ENCODE measurements around the gene PIEZO1.

Gene PIEZO1

GRCh38 chr16:88816736-88817535 lies 31.9 kb upstream of the PIEZO1 start:
- DNase-seq (ENCODE audit: low read depth), result no peak

DNA sequence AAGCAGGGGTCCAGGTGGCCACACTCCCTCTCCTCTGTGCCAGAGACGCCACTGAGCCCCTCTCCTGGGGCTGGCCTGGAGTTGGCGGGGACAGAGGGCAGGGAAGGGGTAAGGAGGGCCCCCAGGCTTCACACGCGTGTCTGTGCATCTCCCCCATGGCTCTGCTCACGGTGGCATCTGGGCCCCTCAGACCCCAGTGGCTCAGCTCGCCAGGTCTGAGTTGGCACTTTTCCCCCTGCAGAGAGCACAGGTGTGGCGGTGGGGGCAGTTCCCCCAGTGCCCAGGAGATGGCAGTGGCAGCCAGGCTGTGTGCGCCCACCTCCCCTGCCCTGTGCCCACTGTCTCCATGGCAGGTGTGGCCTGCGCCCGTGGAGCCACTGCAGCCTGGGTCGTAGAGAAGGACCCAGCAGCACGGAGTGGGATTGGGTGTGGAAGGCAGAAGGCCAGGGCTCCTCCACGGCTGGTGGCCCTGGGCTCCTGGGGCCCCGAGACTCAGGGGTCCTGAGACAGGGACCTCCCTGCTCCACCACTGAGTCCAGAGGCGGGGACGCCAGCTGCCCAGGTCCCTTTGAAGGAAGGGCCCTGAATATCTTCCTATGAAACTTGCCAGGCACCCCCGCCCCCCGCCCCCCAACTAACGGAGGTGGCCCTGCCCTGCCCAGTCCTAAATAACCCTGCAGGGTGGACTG lies 31.0 kb upstream of the PIEZO1 start:
- DNase-seq (ENCODE audit: low read depth), result no peak
- H3K4me3 ChIP-seq (ENCODE audit: low read depth, low read length), result no peak overlapping the region

More at GRCh38 chr16:88816736-88817535, 31.9 kb upstream of the PIEZO1 start:
- H3K4me3 ChIP-seq (ENCODE audit: low read depth, low read length), result no peak overlapping the region

DNA sequence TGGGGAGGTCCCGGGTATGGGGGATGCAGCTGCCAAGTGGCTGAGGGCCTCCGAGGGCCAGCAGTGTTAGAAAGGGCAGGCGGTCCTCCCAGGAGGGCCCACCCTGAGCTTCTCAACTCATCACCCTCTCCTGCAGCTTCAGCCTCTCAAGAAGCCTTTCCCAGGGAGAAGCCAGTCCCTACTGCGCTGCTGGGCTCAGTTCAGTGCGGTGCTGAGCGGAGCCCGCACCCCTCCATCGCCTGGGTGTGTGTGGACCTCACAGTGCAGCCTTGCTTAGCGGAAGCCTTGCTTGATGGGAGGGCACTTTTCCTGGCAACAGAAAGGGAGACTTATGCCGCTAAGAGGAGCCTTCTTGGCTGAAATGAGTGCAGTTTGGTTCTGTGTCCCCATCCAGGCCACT lies 30.2 kb upstream of the PIEZO1 start:
- no peak for DNase-seq (ENCODE audit: low read depth)
- no peak overlapping the region for H3K4me3 ChIP-seq (ENCODE audit: low read depth, low read length)

DNA sequence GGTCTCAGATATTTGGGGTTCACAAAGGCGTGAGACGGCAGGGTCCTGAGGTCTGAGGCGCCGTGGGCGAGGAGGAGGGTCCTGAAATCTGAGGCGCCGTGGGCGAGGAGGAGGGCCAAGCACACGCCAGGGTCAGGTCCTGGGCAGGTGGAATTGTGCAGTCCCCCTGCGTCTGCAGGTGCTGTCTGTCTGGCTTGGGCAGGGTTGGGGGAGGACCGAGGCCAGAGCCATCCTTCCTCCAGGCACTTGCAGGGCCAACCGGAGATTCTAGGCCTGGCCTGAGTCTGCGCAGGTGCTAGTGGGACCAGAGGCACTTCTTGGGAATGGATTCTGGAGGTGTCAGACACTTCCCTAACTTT lies 29.1 kb upstream of the PIEZO1 start:
- DNase-seq (ENCODE audit: low read depth), result no peak

DNA sequence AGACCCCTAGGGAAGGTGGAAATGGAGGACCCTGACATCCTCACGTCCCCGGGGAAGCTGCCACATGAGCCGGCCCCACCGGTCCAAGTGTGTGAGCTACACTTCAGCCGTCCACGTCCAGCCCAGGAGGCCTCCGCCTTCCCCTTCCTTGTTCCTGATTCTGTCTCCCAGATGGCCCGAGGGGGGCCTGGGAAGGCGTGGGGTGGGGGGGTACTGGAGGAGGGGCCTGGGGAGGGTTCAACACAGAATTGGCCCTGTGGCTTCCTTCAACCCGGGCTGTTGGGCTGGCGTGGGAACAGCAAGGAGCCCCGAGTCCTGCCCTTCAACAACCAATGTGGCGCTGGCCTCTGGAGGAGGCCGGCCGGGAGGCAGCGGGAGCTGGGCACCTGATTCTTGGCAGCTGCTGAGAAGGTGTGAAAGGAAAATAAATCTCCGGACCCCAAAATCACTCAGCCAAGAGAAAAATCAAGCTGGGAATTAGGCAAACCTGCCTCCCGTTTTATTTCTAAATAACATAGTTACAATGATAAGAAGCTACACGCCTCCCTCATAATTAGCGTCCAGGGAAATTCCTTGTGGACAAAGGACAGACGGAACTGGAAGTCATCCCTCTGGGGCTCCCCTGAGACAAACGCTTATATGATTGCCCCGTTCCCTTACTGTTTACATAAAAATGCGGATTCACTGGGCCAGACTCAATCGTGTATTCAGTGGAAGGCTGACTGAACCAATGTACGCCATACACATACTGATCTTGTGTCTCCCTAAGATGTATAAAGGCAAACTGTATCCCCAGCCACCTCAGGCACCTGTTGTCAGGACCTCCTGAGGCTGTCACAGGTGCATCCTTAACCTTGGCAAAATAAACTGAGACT lies 28.5 kb upstream of the PIEZO1 start:
- no peak overlapping the region for H3K4me3 ChIP-seq (ENCODE audit: low read depth, low read length)
- no peak for DNase-seq (ENCODE audit: low read depth)

More for the DNA sequence above, 29.1 kb upstream of the PIEZO1 start:
- H3K4me3 ChIP-seq (ENCODE audit: low read depth, low read length), result no peak overlapping the region

- H3K4me3 ChIP-seq (ENCODE audit: low read depth, low read length), result peak overlapping the region; percentile 65
- no peak for DNase-seq (ENCODE audit: low read depth)
These were observed 27.7 kb upstream of the PIEZO1 start for GRCh38 chr16:88812513-88813268.

- peak within 1 kb of the TSS; percentile 65 for H3K4me3 ChIP-seq (ENCODE audit: low read depth, low read length)
These were observed 26.9 kb upstream of the PIEZO1 start, which contains the start of gene APRT for GRCh38 chr16:88811769-88812512. TSS of gene APRT (minus strand) at chr16:88811928. CDS start at chr16:88811899, 29 bp downstream.

DNA sequence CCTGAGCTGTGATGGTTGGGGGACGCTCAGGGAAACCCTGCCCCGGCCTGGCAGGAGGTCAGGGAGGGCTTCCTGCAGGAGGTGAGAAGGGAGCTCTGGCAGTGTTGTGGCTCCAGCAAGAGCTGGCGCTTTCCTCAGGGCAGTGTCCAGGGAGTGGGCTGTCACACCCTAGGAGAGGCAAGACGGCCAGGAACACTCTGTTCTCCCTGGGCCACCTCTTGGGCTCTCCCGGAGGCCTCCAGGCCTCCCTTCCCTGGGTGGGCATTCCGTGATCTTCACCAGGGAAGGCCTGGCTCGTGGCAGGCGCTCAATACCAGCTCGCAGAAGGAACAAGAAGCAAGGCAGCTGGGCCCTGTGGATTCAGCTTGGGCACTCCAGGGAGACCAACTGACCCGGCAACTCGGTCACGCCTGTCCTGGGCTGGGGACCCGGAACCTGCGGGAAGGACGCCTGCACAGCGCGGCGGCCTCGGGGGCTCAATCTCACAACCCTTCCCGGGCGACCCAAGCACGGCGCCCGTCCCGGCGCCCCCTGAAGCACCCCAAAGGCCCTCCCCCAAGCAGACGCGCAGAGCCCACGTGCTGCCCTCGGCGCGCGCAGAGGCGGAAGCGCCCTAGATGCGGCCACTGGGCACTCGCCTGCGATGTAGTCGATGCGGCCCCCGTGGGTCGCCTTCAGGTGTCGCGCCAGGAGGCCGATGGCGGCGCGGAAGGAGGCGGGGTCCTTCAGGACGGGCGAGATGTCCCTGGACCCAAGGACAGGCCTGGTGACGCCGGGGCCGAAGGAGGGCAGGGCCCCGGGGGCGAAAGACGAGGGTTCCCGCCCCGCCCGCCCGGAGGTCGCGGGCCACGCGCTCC lies 26.1 kb upstream of the PIEZO1 start:
- peak; percentile 57 for DNase-seq (ENCODE audit: low read depth)
- peak overlapping the region; percentile 65 for H3K4me3 ChIP-seq (ENCODE audit: low read depth, low read length)

More at GRCh38 chr16:88811769-88812512, 26.9 kb upstream of the PIEZO1 start, which contains the start of gene APRT:
- DNase-seq (ENCODE audit: low read depth), result peak; percentile 85

DNA sequence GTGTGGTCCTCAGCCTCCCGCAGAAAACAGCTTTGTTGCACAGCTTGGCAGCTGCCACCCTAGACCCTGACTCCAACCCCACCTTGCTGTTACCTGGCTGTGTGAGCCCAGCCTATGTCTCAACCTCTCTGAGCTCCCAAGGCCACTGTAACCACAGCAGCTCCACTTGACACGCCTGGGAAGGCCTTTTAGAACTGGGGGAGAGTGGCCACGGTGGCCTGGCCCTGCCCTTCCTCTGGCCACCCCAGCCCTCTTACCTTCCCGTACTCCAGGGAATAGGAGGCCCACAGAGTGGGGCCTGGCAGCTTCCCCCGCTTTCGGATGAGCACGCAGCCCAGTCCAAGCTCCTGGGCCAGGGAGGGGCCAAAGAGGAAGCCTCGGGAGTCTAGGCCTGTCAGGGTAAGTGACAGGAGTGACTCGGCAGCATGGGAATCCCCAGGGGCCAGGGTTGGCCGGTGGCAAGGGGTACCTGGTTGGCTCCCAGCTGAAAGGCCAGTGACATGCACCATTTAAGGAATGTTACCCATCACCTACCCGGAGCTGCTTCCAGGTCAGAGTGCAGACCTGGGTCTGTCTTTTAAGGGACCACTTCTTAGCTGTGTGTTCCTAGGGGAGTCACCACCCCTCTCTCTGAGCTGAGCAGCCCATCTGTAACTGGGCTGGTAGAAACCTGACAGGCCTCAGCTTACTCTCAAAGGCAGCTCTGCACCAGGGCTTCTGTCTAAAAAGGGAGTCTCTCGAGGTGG lies 25.3 kb upstream of the PIEZO1 start:
- no peak for DNase-seq (ENCODE audit: low read depth)
- peak overlapping the region; percentile 65 for H3K4me3 ChIP-seq (ENCODE audit: low read depth, low read length)

- DNase-seq (ENCODE audit: low read depth), result no peak
- no peak overlapping the region for H3K4me3 ChIP-seq (ENCODE audit: low read depth, low read length)
These were observed 24.7 kb upstream of the PIEZO1 start for GRCh38 chr16:88809676-88810165.

GRCh38 chr16:88809068-88809675 lies 24.2 kb upstream of the PIEZO1 start:
- DNase-seq (ENCODE audit: low read depth), result no peak
- no peak overlapping the region for H3K4me3 ChIP-seq (ENCODE audit: low read depth, low read length)

- DNase-seq (ENCODE audit: low read depth), result no peak
- no peak overlapping the region for H3K4me3 ChIP-seq (ENCODE audit: low read depth, low read length)
These were observed 22.8 kb upstream of the PIEZO1 start for GRCh38 chr16:88807626-88808453.

DNA sequence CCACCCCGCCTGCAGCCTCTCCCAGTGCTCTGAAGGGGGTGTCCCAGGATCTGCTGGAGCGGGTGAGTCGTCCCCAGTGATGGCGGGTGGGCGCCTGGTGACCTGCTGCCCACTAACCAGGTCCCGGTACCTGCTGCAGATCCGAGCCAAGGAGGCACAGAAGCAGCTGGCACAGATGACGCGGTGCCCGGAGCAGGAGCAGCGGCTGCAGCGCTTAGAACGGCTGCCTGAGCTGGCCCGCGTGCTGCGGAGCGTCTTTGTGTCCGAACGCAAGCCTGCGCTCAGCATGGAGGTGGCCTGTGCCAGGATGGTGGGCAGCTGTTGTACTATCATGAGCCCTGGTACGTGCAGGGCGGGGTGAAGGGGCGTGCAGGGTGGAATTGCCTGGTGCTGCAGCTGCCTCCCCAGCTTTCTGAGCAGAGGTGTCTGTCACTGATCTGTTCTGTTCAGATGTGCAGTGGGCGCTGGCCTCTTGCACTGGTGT lies 22.2 kb upstream of the PIEZO1 start:
- DNase-seq (ENCODE audit: low read depth), result no peak
- H3K4me3 ChIP-seq (ENCODE audit: low read depth, low read length), result no peak overlapping the region

GRCh38 chr16:88806491-88807111 lies 21.6 kb upstream of the PIEZO1 start:
- DNase-seq (ENCODE audit: low read depth), result no peak
- H3K4me3 ChIP-seq (ENCODE audit: low read depth, low read length), result no peak overlapping the region

GRCh38 chr16:88805887-88806393 lies 20.9 kb upstream of the PIEZO1 start:
- no peak overlapping the region for H3K4me3 ChIP-seq (ENCODE audit: low read depth, low read length)
- DNase-seq (ENCODE audit: low read depth), result no peak
